PC-9 (cell line): Measurements from ENCODE around the gene EIF4EBP3.

Source experiments
- CTCF ChIP-seq: fragments of 200-600 bp; sonication (generic); conservative IDR thresholded peaks from 2 replicates; pipeline ENCODE4 v1.6.1; 2017; ENCODE audit warnings: mixed run types, antibody characterized with exemption, mild to moderate bottlenecking, moderate library complexity
- EZH2 ChIP-seq: fragments of 200-600 bp; sonication (generic); IDR thresholded peaks from 2 replicates; pipeline ENCODE4 v1.8.0; 2017; ENCODE audit warnings: antibody characterized with exemption, low read depth

- no peak for TF ChIP-seq CTCF
- TF ChIP-seq EZH2: no peak
These were observed 12.8 kb downstream of the EIF4EBP3 start for GRCh38 chr5:140560227-140560626.
